Activated naive CD4-positive, alpha-beta T cell treated with anti-CD3 and anti-CD28 coated beads, Interleukin-2, amount 50 U/mL, for 24 hours (primary cell): ENCODE data around the gene PRPF18.
"Not testable (repeated sequence)": the region's sequence is repeated elsewhere in the genome, so short reads cannot be mapped to it uniquely, and the experiment has no call there.

Experiments
- H3K27ac Mint-ChIP-seq: one replicate; pipeline ENCODE4 v1.8.0; 2021; ENCODE audit warnings: mild to moderate bottlenecking, mixed read lengths
- H3K27me3 Mint-ChIP-seq: one replicate; pipeline ENCODE4 v1.8.0; 2021; ENCODE audit warnings: mixed read lengths
- H3K36me3 Mint-ChIP-seq: one replicate; pipeline ENCODE4 v1.8.0; 2021; ENCODE audit warnings: mixed read lengths
- H3K4me1 Mint-ChIP-seq: one replicate; pipeline ENCODE4 v1.8.0; 2021; ENCODE audit warnings: mixed read lengths
- H3K4me3 Mint-ChIP-seq: one replicate; pipeline ENCODE4 v1.8.0; 2021; ENCODE audit warnings: mild to moderate bottlenecking, mixed read lengths
- H3K9me3 Mint-ChIP-seq: one replicate; pipeline ENCODE4 v1.8.0; 2021; ENCODE audit warnings: mixed read lengths

Gene PRPF18, protein sequence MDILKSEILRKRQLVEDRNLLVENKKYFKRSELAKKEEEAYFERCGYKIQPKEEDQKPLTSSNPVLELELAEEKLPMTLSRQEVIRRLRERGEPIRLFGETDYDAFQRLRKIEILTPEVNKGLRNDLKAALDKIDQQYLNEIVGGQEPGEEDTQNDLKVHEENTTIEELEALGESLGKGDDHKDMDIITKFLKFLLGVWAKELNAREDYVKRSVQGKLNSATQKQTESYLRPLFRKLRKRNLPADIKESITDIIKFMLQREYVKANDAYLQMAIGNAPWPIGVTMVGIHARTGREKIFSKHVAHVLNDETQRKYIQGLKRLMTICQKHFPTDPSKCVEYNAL

DNA sequence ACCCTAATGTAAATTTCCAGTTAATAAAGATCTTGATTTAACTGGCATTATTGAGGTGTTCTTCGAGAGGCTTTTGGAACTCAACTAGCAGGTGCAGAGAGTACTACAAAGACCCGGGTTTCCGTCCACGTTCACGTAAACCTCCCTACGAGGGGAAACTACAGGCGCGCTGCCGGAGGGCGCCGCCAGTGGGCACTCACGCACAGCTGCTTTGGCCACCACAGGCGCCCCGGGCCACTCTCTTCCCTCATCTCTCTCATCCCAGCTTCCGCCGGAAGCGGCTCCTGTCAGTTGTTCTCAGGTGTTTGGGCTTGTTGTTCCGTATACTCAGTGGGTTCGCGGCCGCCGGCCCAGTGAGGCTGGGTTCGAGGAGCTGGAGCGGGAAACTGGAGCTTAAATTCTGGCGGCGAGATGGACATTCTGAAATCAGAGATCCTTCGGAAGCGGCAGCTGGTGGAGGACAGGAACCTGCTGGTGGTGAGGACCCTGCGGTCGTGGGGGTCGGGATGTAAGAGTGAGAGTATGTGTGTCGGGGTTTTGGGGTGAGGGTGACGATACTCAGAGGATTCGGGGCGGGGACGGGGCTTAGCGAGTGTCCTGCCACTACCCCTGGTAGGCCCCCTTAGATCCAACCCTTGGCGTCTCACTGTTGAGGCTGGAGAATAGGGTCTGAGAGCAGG, at the start of gene PRPF18:
TSS of gene PRPF18 (plus strand) at position 290 of the 680 bp plus-strand sequence. CDS start at position 412, 122 bp downstream.
- Mint-ChIP-seq H3K4me1 (peaks cover 42% of the 10 kb centered on the region), H3K27me3 (peaks cover 5% of the 10 kb centered on the region), H3K36me3 (peaks cover 4% of the 10 kb centered on the region), H3K27ac (peak within 1 kb of the TSS; percentile 98), H3K9me3 (no peaks in the 10 kb centered on the region), H3K4me3 (peak within 1 kb of the TSS; percentile 100)

DNA sequence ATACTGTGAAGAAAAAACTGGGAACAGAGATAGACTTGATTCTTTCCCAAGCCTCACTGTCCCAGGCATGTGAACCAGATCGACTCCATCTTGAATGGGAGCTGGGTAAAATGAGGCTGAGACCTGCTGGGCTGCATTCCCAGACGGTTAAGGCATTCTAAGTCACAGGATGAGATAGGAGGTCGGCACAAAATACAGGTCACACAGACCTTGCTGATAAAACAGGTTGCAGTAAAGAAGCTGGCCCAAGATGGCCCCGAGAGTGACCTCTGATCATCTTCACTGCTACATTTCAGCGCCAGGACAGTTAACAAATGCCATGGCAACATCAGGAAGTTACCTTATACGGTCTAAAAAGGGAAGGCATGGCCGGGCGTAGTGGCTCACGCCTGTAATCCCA, 48.8 kb upstream of the PRPF18 start:
- not testable (repeated sequence) for H3K27ac Mint-ChIP-seq, H3K4me1 Mint-ChIP-seq, H3K9me3 Mint-ChIP-seq, H3K4me3 Mint-ChIP-seq, H3K36me3 Mint-ChIP-seq
- H3K27me3 Mint-ChIP-seq, result peaks cover 32% of the 10 kb centered on the region

- Mint-ChIP-seq H3K9me3 (no peaks in the 10 kb centered on the region), H3K27me3 (peaks cover 32% of the 10 kb centered on the region), H3K27ac (no peak overlapping the region), H3K36me3 (no peaks in the 10 kb centered on the region), H3K4me3 (no peak overlapping the region), H3K4me1 (no peaks in the 10 kb centered on the region)
Observed at GRCh38 chr10:13542533-13542932, 44.2 kb upstream of the PRPF18 start.

- peaks cover 27% of the 10 kb centered on the region for H3K27me3 Mint-ChIP-seq
- H3K4me3 Mint-ChIP-seq, result no peak overlapping the region
- H3K9me3 Mint-ChIP-seq, result peaks cover 23% of the 10 kb centered on the region
- peaks cover 5% of the 10 kb centered on the region for H3K36me3 Mint-ChIP-seq
- H3K27ac Mint-ChIP-seq, result no peak overlapping the region
- H3K4me1 Mint-ChIP-seq, result no peaks in the 10 kb centered on the region
Observed at GRCh38 chr10:13550802-13551201, 36.0 kb upstream of the PRPF18 start.

DNA sequence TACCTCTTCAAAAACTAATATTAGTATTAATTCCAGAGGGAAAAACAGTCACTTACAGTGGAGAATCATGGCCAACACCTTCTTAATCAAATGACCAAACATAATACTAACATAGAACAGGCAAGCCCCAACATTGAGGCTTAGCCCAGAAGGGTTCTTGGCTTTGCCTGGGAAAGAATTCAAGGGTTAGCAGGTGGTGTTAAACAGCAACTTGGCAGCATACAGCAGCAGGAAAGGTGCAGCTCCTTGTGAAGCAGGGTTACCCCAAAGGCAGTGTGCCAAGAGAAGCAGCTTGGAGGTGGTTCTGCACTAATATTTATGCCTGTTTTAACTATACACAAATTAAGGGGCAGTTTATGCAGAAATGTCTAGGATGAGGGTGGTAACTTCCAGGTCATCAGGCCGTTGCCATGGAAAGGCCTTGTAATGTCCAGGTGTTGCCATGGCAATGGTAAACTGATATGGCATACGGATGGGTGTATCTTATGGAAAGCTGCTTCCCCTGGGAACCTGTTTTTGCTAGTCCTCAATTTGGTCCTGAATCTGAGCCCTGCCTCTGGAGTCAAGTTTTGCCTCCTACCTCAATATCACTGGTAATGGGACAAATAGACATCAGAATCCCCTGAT, 30.8 kb upstream of the PRPF18 start:
- Mint-ChIP-seq H3K27ac (peak overlapping the region; percentile 19), H3K4me1 (peaks cover 4% of the 10 kb centered on the region), H3K27me3 (peaks cover 15% of the 10 kb centered on the region), H3K36me3 (peaks cover 3% of the 10 kb centered on the region), H3K9me3 (peaks cover 5% of the 10 kb centered on the region), H3K4me3 (no peak overlapping the region)

DNA sequence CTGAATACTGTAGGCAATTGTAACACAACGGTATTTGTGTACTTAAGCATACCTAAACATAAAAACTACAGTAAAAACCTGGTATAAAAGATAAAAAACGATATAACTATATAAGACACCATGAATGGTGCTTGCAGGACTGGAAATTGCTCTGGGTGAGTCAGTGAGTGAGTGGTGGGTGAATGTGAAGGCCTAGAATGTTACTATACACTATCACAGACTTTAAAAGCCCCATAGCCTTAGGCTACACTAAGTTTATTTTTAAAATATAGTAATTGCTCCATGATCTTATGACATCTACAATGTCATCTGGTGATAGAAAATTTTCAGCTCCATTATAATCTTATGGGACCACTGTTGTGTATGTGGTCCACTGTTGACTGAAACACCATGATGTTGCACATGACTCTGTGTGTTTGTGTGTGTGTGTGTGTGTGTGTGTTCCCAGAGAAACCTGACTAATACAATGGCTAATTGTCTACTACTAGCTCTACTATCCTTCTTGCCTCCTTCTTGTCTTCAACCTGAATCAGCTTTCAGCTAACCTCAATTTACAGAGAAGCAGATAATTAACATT, 27.6 kb upstream of the PRPF18 start:
- Mint-ChIP-seq H3K4me1 (peaks cover 4% of the 10 kb centered on the region), H3K9me3 (peaks cover 4% of the 10 kb centered on the region), H3K27ac (no peak overlapping the region), H3K36me3 (no peaks in the 10 kb centered on the region), H3K27me3 (peaks cover 4% of the 10 kb centered on the region), H3K4me3 (no peak overlapping the region)

DNA sequence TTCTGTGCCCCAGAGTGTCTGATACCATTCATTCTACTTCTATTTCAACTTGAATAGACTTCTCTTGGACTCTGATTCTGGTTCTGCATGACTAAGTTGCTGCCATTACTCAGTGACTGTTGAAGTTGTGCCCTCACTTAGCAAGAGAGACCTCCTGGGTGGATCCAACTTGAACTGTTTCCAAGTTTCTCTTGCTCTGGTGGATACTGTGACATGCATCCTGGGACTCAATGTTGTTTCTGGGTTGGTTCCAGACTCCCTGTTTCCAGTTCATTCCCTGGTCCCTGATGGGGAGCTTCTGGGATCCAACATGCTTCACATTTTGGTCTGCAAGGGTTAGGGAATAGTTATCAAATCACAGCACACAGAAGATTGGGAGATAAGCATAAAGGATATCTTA, 26.2 kb upstream of the PRPF18 start:
- Mint-ChIP-seq H3K9me3 (peaks cover 4% of the 10 kb centered on the region), H3K27me3 (peaks cover 3% of the 10 kb centered on the region), H3K36me3 (no peaks in the 10 kb centered on the region), H3K4me1 (peaks cover 4% of the 10 kb centered on the region), H3K4me3 (no peak overlapping the region), H3K27ac (no peak overlapping the region)

DNA sequence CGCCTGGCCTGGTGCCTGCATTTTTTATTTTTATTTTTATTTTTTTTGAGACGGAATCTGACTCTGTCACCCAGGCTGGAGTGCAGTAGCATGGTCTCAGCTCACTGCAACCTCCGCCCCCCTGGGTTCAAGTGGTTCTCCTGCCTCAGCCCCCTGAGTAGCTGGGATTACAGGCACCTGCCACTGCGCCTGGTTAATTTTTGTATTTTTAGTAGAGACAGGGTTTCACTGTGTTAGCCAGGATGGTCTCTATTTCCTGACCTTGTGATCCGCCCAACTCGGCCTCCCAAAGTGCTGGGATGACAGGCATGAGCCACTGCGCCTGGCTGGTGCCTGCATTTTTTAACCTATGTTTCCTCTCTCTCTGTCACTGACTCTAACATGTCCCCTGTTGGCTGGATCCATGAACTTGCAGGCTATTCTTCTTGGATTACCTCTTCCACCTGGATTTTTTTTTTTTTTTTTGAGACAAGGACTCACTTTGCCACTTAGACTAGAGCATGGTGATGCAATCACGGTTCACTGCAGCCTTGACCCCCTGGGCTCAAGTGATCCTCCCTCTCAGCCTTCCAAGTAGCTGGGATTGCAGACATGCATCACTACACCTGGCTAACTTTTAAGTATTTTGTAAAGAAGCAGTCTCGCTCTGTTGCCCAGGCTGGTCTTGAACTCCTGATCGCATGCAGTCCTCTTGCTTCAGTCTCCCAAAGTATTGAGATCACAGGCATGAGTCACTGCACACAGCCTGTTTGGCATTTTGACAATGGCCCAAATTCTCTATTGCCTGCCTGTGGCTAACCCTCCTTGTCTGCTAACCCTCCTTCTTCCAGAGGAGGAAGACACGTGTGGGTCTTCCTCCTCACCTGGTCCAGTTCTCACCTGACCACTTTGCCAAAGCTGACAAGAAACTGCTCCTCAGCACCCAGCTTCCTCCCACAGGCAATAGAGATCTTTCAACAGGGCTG, 23.0 kb upstream of the PRPF18 start:
- H3K4me1 Mint-ChIP-seq, result no peaks in the 10 kb centered on the region
- no peaks in the 10 kb centered on the region for H3K36me3 Mint-ChIP-seq
- H3K27ac Mint-ChIP-seq, result no peak overlapping the region
- H3K9me3 Mint-ChIP-seq, result peaks cover 4% of the 10 kb centered on the region
- H3K4me3 Mint-ChIP-seq, result no peak overlapping the region
- peaks cover 1% of the 10 kb centered on the region for H3K27me3 Mint-ChIP-seq

DNA sequence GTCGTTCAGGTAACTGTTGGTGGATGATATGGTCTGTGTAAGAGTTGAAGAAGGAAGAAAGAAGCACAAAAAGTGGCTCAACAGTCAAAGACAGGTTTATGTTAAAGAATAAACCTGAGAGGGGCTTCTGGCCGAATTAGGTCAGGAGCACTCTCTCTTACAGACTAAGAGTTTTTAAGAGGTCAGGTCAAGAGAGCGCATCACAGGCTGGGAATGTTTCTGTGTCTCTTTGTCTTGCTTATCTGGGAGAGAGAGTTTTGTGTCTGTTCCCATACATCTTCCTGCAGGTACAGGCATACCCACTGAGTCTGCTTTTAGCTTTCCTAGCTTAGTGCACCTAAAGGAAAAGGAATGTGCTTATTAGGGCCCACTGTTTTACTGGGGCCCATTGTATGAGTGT, 22.2 kb upstream of the PRPF18 start:
- peaks cover 4% of the 10 kb centered on the region for H3K27me3 Mint-ChIP-seq
- peaks cover 4% of the 10 kb centered on the region for H3K9me3 Mint-ChIP-seq
- H3K36me3 Mint-ChIP-seq, result no peaks in the 10 kb centered on the region

DNA sequence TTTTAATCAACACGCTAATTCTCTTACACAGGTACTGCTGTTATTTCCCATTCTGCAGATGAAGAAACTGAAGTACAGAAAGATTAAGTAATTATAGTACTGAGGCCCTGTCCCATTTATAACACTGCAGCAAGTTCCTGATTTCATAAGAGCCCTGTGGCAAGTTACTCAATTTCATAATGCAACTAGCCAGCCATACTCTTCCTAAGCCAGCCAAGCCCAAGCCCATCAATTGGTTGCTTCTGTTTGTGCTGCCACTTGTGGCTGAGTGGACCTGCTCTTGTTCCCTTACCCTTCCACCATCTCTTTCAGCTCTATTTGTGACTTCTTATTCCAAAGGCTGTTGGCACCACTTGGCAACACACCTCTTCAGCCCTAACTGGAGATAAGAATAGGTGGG, 19.7 kb upstream of the PRPF18 start:
- peaks cover 7% of the 10 kb centered on the region for H3K27me3 Mint-ChIP-seq
- no peaks in the 10 kb centered on the region for H3K4me1 Mint-ChIP-seq
- H3K27ac Mint-ChIP-seq, result no peak overlapping the region
- H3K9me3 Mint-ChIP-seq, result peaks cover 4% of the 10 kb centered on the region
- H3K4me3 Mint-ChIP-seq, result no peak overlapping the region
- no peaks in the 10 kb centered on the region for H3K36me3 Mint-ChIP-seq

More for the DNA sequence above, 22.2 kb upstream of the PRPF18 start:
- no peak overlapping the region for H3K27ac Mint-ChIP-seq
- H3K4me3 Mint-ChIP-seq, result no peak overlapping the region
- no peaks in the 10 kb centered on the region for H3K4me1 Mint-ChIP-seq

GRCh38 chr10:13571541-13571940, 15.2 kb upstream of the PRPF18 start:
- H3K9me3 Mint-ChIP-seq, result peaks cover 13% of the 10 kb centered on the region
- H3K27ac Mint-ChIP-seq, result no peak overlapping the region
- H3K27me3 Mint-ChIP-seq, result peaks cover 19% of the 10 kb centered on the region
- H3K4me1 Mint-ChIP-seq, result no peaks in the 10 kb centered on the region
- H3K4me3 Mint-ChIP-seq, result no peak overlapping the region
- H3K36me3 Mint-ChIP-seq, result peaks cover 2% of the 10 kb centered on the region

DNA sequence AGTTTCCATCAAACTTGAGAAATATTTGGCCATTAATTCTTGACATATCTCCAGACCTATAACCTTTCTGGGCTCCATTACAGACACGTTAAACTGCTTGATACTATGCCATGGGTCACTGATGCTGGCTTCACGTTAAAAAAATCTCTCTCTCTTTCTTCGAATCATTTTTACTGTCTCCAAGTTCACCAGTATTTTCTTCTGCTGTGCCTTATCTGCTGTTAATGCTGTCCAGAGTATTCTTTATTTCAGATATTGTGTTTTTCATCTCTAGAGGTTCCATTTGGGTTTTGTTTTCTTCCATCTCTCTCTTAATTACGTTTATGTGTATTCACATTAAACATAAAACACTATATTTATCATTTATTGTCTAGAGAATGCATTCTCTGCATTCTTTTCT, 12.8 kb upstream of the PRPF18 start:
- Mint-ChIP-seq H3K27ac (no peak overlapping the region), H3K4me3 (no peak overlapping the region), H3K36me3 (peaks cover 2% of the 10 kb centered on the region), H3K4me1 (no peaks in the 10 kb centered on the region), H3K9me3 (peaks cover 13% of the 10 kb centered on the region), H3K27me3 (peaks cover 24% of the 10 kb centered on the region)

- no peaks in the 10 kb centered on the region for H3K9me3 Mint-ChIP-seq
- H3K36me3 Mint-ChIP-seq, result peaks cover 4% of the 10 kb centered on the region
- H3K4me1 Mint-ChIP-seq, result peaks cover 38% of the 10 kb centered on the region
- no peak overlapping the region for H3K27ac Mint-ChIP-seq
- no peak overlapping the region for H3K4me3 Mint-ChIP-seq
- peaks cover 8% of the 10 kb centered on the region for H3K27me3 Mint-ChIP-seq
Observed at GRCh38 chr10:13585195-13585751, 1.5 kb upstream of the PRPF18 start.

- Mint-ChIP-seq H3K4me3 (no peak overlapping the region), H3K27me3 (peaks cover 6% of the 10 kb centered on the region), H3K27ac (no peak overlapping the region)
Observed at GRCh38 chr10:13585943-13586342, 822 bp upstream of the PRPF18 start.

GRCh38 chr10:13587391-13587790, 626 bp downstream of the PRPF18 start:
- H3K4me3 Mint-ChIP-seq, result peak overlapping the region; percentile 100
- H3K27me3 Mint-ChIP-seq, result peaks cover 5% of the 10 kb centered on the region
- peaks cover 42% of the 10 kb centered on the region for H3K4me1 Mint-ChIP-seq
- peak overlapping the region; percentile 98 for H3K27ac Mint-ChIP-seq
- no peaks in the 10 kb centered on the region for H3K9me3 Mint-ChIP-seq
- peaks cover 5% of the 10 kb centered on the region for H3K36me3 Mint-ChIP-seq

More at GRCh38 chr10:13585943-13586342, 822 bp upstream of the PRPF18 start:
- peaks cover 4% of the 10 kb centered on the region for H3K36me3 Mint-ChIP-seq
- H3K9me3 Mint-ChIP-seq, result no peaks in the 10 kb centered on the region
- peaks cover 40% of the 10 kb centered on the region for H3K4me1 Mint-ChIP-seq
